HG03103 (cell line): Measurements from ENCODE around the gene SQSTM1.
A peak's percentile ranks its signal among the peaks of the same experiment; 100 is the strongest.

Experiments
- ATAC-seq: cut with Tn5 transposase; IDR thresholded peaks from one replicate; pipeline ENCODE4 v1.9.1; 2021; ENCODE audit warnings: low read depth; ENCODE audit not compliant: unreplicated experiment

SQSTM1 gene

GRCh38 chr5:179841621-179842020 is 20.9 kb downstream of the SQSTM1 start:
- ATAC-seq: no peak

DNA sequence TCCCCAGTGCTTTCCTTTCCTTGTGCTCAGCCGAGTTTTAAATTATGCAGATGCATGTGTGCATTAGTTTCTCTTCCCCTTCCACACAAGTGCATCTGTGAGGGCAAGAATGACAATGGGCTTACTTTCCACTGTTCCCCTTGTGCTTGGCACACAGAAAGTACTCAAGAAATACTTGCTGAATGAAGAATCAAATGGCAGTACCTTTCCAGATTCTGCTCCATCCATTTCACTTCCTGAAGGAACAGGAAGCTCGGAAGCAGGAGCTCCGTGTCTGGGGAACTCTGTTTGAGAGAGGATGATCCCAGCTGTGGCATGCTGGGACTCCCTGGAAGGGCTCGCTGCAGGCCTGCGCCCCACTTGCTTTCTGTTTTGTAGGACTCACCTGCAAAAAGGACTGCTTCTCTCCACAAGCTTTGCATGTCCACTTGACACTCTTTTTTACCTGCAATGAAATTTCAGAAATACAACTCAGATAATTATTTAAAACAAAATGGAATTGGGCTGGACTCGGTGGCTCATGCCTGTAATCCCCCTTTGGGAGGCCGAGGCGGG is 32.4 kb downstream of the SQSTM1 start:
- peak; percentile 89 for ATAC-seq

GRCh38 chr5:179854356-179854755 is 33.7 kb downstream of the SQSTM1 start:
- ATAC-seq: no peak

DNA sequence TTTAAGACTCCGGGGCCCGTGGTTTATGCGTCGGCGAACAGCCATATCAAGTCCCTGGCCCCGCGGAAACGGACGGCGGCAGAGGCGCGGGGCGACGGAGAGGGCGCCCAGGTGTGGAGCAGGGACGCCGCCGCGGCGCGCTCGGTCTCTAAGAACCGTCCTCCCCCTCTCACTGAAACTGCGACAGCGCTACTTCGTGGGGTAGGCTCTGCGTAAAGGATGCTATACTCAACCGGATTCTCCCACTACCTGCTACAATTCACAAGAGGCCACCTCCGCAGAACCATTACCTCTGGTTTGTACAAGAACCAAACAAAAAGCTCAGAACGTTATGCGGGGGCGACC is 37.5 kb downstream of the SQSTM1 start:
- peak; percentile 25 for ATAC-seq

DNA sequence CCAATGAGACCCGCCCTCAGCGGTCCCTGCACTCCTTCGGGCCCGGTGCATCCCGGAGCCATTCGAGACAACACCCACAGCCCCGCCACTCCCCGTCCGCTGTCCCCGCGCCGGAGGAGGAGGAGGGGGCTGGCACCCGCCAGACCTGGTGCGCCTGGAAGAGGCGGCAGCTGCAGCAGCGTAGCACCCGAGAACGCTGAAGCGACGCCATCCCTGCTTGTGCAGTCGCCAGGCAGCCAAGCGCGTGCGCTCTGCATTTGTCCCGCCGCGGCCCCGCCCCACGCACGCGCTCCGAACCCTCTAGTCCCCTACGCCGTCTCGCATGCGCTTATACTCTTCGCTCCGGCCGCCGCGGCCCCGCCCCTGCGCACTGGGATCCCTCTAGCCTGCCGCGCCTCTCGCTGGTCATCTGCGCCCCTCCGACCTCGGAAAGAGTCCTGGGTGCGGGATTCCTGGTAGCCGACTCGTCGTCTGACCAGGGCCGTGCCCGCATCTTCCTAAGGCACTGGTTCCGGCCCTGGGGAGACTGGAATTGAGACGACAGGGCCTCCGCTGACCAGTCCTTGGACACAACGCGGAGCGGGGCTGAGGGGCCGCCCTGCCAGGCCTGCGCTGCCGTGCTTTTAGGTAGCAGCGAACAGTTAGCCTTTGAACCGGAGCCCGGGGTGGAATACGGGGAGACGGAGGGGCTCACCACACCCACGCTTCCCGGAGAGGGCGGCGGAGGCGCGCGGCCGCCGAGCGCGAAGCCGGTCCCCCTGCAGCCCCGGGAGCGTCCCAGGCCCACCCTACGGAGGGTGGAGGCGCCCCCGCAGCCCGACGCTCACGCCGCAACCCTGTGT is 38.1 kb downstream of the SQSTM1 start, which contains the start of gene MRNIP:
MRNIP (minus strand) TSS at position 232 of the 842 bp plus-strand sequence; CDS start at position 211, 21 bp downstream.
- ATAC-seq: peak; percentile 95

GRCh38 chr5:179860301-179860700 is 39.6 kb downstream of the SQSTM1 start:
- no peak for ATAC-seq

DNA sequence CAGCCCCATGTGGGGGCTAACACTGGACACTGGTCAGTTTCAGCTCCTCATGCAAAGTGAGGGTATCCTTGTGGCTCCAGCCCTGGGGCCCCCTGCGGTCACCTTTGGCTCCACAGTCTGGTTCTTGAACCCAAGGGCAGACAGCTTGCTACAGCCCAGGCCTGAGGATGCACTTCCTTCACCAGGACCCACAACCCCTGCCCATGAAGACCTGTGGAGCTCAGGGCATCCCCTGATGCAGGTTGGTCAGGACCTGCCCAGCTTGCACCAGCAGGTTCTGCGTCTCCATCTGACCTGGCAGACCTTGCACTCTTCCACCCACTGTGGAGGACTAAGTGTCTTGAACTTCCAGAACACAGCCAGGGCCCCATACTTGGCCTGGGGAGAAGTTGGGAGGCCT is 41.6 kb downstream of the SQSTM1 start:
- no peak for ATAC-seq

GRCh38 chr5:179862891-179863290 is 42.2 kb downstream of the SQSTM1 start:
- ATAC-seq: no peak

GRCh38 chr5:179863449-179864085 is 42.9 kb downstream of the SQSTM1 start:
- ATAC-seq: no peak

DNA sequence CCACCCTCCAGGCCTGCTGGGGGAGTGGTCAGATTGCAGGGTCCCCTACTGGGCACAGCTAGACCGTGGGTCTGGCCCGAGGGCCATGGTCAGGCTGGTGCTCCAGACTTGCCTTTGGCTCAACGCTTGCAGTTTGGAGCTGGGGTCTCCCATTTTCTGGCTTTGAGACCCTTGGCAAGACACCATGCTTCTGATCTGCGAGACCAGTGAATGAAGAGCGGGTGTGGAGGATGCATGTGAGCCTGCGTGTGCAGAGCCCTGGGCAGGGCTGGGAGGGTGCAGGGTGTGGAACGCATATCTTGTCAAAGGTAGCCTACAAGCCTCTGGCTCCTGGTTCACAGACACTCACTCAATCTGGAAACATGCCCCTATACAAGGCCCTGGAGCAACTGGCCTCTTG is 44.0 kb downstream of the SQSTM1 start:
- ATAC-seq: no peak

- ATAC-seq: no peak
These were observed 45.0 kb downstream of the SQSTM1 start for GRCh38 chr5:179865491-179866240.

DNA sequence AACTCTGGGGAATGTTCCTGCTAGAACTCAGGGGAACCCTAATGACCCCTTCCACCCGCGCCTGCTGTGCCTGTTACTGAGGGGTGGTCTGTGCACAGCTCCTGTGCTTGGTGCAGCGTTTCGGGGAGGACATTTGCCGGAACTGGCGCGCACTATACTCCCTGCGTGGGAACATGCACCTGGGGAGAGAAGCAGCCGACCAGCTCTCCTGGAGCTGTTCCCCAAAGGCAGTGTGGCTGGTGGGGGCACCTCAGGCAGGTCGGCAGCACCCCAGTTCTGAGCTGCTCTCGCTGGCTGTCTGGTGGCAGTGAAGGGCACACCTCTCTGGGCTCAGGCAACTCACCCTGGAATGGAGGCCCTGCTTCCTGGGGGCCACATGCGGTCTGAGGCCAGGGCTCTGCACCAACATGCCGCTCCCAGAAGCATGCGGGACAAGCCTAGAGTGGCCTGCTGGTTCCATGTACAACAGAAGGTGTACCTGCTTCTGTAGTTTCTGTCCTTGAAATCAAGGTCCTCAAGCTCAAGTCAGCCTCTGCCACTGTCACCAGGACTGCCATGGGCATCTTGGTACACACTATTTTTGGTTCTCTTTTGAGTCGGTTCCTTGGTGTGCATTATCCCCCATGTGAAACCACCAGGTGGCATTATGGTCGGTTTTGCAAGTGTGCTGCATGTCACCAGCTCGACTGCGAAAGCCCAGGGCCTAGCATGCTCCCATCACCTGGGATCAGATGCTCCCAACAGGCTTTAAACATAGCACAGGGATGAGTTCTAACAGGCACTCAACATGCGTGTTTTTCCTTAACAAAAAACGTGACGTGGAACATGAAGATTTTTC is 45.8 kb downstream of the SQSTM1 start:
- ATAC-seq: no peak

DNA sequence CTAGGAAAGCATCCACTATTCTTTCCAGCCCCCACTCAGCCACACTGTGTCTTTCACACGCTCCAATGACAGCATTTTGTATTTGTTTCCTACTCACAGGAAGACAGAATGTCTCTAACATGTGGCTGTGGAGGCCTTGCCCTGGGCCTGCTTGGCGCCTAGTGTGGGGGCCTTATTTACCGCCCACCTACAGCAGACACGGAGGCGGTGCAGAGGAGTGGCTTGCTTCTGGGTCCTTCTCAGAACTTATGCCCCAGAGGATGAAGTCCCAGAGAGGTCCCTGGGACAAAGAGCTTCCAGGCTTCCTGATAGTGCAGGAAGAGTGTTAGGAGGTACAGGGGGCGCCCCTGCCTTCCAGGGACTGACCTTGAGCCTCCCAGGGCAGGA is 46.4 kb downstream of the SQSTM1 start:
- ATAC-seq: no peak

DNA sequence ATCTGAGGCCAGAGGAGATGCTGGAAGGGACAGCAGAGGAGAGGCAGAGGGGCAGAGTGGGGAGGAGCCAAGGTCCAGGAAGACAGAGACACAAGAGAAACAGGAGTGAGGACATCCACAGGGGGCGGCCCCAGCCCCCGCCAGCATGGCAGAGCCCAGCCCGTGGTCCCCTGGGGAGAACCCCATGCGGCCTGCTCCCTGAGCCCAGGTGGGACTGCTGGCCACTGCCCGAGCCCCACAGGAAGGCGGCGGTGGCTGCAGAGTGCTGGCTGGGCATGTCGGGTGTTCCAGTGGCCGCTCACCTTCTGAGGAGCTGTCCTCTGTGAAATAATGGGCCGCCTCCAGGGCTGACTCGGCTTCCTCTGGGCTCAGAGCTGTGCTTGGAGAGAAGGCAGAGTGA is 46.8 kb downstream of the SQSTM1 start:
- ATAC-seq: no peak

DNA sequence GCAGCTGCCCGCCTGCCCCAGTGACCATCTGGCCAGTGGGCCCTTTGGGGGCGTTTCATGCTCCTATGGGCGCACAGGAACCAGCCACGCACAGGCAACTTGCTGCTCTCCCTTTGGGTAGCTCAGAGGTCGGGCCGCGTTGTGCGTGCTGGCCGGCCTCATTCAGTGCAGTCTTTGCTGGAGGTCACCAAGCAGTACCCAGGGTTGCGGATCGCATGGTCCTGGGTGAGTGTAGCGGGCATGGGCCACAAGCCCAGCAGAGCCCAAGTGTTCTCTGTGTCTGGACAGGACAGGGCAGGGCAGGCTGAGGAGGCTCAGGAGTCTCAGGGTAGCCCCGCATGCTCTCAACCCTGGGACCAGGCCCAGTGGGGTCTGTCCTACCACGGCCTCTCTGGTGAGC is 47.8 kb downstream of the SQSTM1 start:
- no peak for ATAC-seq

DNA sequence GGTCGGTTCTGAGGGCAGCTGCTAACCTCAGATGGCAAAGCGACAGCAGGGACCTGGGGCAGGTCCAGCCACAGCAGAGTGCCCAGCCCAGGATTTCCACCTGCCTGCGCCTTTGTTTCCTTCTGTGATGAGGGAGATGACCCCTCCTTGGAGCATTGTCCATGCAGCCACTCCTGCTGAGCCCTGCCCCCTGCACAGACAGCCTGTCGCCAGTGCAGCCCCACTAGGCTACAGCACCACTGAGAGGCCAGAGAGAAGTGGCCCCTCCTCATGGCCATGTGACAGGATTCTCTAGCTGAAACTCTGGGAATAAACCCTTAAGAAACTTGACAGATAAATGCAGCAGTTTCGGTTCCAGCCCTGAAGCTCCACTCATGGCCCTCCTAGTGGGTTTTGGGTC is 48.4 kb downstream of the SQSTM1 start:
- no peak for ATAC-seq

DNA sequence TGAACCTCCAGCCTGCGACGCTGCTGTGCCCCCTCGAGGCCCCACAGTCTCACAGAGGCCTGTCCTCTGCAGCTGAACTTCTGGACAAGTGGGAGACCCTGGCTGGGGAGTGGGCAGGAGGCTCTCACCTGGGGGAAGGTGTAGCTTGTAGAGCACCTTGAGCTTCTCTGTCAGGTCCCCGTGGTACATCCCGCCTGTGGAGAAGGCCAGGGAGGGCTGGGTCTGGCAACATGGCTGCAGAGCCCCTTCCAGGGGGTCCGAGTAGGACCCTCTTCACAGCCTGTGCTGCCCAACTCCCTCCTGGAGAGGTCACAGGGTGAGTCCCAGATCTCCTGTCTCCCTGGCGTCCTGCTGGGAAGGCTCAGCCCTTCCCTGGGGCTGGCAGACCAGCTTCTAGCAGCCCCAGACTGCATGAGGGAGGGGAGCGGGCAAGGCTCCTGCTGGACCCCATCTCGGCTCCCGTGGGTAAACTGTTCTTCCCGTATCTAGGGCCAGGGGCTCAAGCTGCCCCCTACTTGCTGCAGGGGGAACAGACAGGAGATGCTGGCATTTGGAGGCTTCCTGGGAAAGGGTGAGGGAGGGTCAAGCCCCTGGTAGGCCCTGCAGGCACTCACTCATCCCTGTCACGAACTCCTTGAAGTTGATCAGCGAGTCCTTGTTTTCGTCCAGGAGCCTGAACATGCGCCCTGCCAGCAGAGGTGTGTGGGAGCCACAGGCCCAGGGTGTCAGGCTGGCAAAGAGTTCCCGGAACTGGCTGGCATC is 49.1 kb downstream of the SQSTM1 start:
- no peak for ATAC-seq

DNA sequence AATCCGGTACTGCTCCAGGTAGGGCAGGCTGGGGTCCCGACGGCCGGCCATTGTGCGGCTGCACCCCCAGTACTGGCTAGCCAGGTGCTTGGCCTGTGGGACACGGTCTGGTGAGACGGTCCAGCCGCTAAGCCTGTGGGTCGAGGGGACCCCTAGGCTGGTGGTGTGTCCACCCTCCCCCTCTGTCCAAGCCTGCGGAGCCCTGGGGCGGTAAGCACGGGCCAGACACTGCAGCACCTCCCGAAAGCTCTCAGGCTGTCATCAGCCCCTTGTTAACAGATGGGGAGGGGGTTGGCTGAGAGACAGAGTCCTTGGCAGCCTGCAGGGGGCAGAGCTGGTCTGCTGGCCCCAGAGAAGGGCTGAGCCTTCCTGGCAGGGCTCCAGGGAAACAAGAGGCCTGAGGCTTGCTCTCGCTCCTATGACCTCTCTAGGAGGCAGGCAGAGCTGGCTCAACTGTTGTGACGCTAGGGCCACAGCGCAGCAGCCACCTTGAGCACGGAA is 49.7 kb downstream of the SQSTM1 start:
- no peak for ATAC-seq

GRCh38 chr5:179870952-179871351 is 50.2 kb downstream of the SQSTM1 start:
- no peak for ATAC-seq
